Lung microvascular endothelial cell (primary cell): ENCODE measurements around the gene CLTCL1. TPM values are rescaled to one million over a fixed set of nuclear protein-coding genes. Genes with fewer than 3 reads are reported as not detected.
A peak's percentile ranks its signal among the peaks of the same experiment; 100 is the strongest.
"Not testable (repeated sequence)": the region's sequence is repeated elsewhere in the genome, so short reads cannot be mapped to it uniquely, and the experiment has no call there.

Experiments
- DNase-seq, 2 donors: peaks; one replicate each; pipeline versions ENCODE4 v3.0.0 to v3.0.0-alpha.2; 2010; ENCODE audit warnings: low read depth in 2 of 2
- total RNA-seq: library from RNA; depleted of rRNA; stranded (reverse); fragments of >200 nt; gene quantifications from 2 replicates; pipeline ENCODE4 v1.2.1, GENCODE V29; 2014

The CLTCL1 gene
- total RNA-seq, 1 donor from 2014 or later = 4.0 TPM

GRCh38 chr22:19290400-19291217, 910 bp downstream of the CLTCL1 start:
- DNase-seq = no peak

GRCh38 chr22:19289475-19290161, 1.9 kb downstream of the CLTCL1 start:
- no peak for DNase-seq

- DNase-seq = peak in 1 of 2 donors; percentile 46
These were observed 3.6 kb downstream of the CLTCL1 start for GRCh38 chr22:19287889-19288288.

GRCh38 chr22:19287076-19287707, 4.3 kb downstream of the CLTCL1 start:
- no peak for DNase-seq

GRCh38 chr22:19285831-19286230, 5.7 kb downstream of the CLTCL1 start:
- no peak for DNase-seq

GRCh38 chr22:19279143-19279542, 12.4 kb downstream of the CLTCL1 start:
- not testable (repeated sequence) for DNase-seq

- no peak for DNase-seq
These were observed 13.7 kb downstream of the CLTCL1 start for GRCh38 chr22:19277785-19278184.

- DNase-seq = no peak
These were observed 15.5 kb downstream of the CLTCL1 start for GRCh38 chr22:19275919-19276600.

- no peak for DNase-seq
These were observed 16.0 kb downstream of the CLTCL1 start for GRCh38 chr22:19275513-19275912.

GRCh38 chr22:19275104-19275503, 16.4 kb downstream of the CLTCL1 start:
- no peak for DNase-seq

- no peak for DNase-seq
These were observed 19.5 kb downstream of the CLTCL1 start for GRCh38 chr22:19271856-19272535.

GRCh38 chr22:19271273-19271855, 20.2 kb downstream of the CLTCL1 start:
- no peak for DNase-seq

- DNase-seq = no peak
These were observed 20.6 kb downstream of the CLTCL1 start for GRCh38 chr22:19270873-19271272.

- DNase-seq = no peak
These were observed 24.9 kb downstream of the CLTCL1 start for GRCh38 chr22:19266547-19267086.

- DNase-seq = no peak
These were observed 25.7 kb downstream of the CLTCL1 start for GRCh38 chr22:19265779-19266178.

GRCh38 chr22:19260804-19261203, 30.7 kb downstream of the CLTCL1 start:
- no peak for DNase-seq

GRCh38 chr22:19260194-19260593, 31.3 kb downstream of the CLTCL1 start:
- DNase-seq = no peak

- DNase-seq = not testable (repeated sequence)
These were observed 32.6 kb downstream of the CLTCL1 start for GRCh38 chr22:19258968-19259288.

- DNase-seq = no peak
These were observed 33.1 kb downstream of the CLTCL1 start for GRCh38 chr22:19258371-19258770.

- DNase-seq = not testable (repeated sequence)
These were observed 35.2 kb downstream of the CLTCL1 start for GRCh38 chr22:19256362-19256761.

GRCh38 chr22:19253143-19253542, 38.4 kb downstream of the CLTCL1 start:
- DNase-seq = no peak
